ENCODE results near the gene USP54.

Gene USP54

DNA sequence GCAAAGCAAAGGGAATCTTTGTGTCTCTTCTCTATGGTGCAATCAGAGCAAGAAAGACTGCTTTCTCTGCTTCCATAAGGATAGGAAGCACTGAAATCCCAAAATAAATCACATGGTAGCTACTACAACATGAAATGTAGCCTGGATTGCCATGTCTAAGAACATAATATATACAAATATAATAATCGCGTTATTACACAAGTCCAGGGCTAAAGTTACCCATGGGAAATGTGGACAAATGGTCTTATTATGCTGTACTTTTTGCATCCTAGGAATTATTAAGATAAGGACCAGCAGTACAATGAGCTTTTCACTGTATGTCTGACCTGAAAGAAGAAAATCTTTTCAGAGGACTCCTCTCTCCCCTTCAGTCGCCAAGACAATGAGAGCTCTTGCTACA is 71.8 kb downstream of the USP54 start:
- no peak for DNase-seq (ENCODE audit: low read depth in 2 of 2)

DNA sequence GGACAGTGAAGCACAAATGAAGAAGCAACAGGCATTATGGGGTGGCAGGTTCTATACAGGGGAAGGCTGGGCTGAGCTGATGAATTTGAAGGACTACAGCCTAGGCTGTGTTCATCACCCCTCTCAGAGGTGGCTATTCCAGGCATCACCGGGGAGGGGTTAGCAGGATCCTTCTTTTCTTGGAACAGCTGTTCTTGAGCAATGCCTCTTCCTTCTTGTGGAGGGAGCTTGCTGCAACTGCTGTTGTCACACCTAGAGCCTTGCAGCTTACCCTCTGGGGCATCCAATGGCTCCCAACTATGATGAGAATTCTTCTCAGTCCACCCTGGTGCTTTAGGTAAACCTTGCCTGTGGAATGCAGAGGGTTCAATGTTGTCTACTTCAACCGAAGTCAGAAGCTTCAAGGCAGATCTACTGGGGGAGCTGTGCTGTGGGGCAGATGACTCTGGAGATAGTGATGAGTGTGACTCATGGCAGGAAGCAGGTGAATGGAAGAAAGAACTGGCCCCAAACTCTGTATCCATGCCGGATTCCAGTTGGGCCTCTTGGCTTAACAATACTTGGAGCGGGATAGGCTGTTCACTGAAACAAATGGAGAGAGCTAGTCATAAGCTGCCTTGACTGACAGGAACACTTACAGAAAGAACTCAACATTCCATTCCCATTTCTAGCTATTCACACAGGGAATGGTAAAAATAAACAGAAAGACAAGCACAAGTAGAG is 73.8 kb downstream of the USP54 start:
- no peak for DNase-seq (ENCODE audit: low read depth in 2 of 2)

DNA sequence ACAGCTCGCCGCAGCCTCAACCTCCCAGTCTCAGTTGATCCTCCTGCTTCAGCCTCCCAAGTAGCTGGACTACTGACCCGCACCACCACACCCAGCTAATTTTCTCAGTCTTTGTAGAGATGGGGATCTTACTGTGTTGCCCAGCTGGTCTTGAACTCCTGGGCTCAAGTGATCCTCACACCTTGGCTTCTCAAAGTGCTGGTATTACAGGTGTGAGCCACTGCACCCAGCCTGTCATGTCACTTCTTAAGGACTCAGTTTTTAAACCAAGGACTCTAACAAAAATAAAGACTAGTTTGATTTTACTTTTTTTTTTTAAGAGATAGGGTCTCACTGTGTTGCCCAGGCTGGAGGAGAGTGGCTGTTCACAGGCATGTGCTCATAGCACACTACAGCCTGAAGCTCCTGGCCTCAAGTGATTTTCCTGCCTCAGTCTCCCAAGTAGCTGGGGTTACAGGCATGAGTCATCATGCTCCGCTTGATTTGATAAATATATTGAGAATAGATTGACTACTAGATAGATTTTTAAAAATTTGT is 78.9 kb downstream of the USP54 start:
- no peak for DNase-seq (ENCODE audit: low read depth in 2 of 2)

DNA sequence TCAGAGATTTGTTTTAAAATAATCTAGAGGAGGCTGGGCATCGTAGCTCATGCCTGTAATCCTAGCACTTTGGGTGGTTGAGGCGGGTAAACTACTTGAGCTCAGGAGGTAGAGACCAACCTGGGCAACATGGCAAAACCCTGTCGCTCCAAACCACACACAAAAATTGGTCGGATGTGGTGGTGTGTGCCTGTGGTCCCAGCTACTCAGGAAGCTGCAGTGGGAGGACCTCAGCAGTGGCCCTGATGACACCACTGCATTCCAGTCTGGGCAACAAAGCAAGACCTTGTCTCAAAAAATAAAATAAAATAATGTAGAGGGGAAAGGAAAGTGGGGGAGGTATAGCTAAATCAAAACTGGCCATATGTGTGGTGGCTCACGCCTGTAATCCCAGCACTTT is 81.4 kb downstream of the USP54 start:
- no peak for DNase-seq (ENCODE audit: low read depth in 2 of 2)

DNA sequence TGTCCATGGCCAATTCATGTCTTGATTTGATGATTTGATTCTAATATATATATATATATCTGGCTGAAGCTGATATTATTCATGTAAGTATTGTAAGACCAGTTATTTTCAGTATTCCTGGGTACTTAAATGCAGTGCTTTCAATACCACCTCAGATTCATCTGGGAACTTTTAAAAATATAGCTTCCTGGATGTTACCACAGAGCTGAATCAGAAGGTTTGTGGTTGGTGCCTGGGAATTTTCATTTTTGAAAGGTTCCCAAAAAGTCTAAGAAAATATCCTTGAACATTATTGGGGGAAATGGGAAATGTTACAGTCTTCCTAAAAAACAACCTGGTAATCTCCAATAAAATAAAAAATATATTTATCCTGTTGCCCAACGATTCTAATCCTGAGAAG is 84.7 kb downstream of the USP54 start:
- DNase-seq (ENCODE audit: low read depth in 2 of 2), result no peak

DNA sequence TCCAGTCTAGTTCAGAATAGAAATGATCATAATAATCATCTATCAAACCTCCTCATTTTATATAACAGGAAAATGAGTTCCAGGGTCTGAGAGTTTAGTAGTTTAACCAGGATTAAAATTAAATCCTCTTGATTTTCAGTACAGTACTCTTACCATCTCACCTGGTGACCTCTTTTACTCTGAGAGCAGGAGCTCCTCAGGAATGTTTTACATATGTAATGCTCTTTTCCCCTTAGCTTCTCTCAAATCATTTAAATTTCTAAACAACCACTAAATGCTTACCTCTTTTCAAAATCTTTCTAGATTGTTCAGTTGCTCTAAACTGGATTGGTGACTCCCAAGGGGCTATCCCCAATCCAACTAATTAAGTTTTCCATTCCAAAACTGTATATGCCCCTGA is 85.1 kb downstream of the USP54 start:
- no peak for DNase-seq (ENCODE audit: low read depth in 2 of 2)

DNA sequence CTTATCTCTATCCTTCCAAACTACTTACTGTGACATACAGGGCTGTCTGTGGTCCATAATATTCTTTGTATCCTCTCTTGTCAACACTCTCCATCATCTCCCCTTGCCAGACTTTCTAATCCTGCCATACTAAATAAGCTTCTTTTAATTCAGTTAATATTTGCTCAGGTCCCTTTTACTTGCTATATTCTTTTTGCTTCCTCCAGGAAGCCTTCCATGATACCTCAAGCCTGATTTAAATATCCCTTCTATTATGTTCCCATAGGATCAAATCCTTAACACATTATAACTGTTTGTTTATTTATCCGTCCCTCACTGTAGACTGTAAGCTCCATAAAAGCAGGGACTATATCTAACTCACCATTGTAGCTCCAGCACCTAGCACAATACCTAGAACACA is 88.1 kb downstream of the USP54 start:
- no peak for DNase-seq (ENCODE audit: low read depth in 2 of 2)

DNA sequence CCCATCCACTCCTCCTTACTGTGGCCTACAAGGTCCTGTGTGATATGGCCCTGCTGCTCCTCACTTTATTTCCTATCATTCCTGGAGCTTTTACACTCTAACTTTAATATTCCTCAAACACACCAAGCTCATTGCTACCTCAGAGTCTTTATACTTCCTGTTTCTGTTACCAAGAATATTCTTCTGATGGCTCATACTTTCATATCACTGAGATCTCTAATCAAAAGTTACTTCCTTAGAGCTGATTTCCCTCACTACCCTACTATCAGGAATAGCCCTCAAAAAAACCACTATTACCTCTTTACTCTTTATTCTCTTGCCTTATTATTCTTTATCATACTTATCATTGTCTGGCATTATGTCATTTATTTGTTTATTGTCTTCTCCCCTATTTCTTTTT is 89.5 kb downstream of the USP54 start:
- no peak for DNase-seq (ENCODE audit: low read depth in 2 of 2)

DNA sequence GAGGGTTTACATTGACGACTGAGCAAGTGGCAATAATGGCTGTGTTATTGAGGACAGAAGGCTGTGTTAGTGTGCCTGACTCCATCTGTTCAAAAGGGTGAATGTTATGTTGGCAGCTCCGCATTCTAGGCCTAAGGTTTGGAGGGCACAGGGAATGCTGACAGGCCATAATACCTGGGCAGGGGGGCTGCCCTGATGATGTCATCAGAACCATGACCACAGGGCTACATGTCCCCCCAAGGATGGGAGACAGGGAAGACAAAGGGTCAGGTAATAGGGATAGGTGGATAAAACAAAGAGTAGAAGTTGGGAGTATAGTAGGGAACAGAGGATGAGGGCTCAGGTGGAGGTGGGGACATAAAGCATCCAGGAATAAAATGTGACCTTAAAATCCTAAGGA is 93.5 kb downstream of the USP54 start:
- DNase-seq (ENCODE audit: low read depth in 2 of 2), result no peak

DNA sequence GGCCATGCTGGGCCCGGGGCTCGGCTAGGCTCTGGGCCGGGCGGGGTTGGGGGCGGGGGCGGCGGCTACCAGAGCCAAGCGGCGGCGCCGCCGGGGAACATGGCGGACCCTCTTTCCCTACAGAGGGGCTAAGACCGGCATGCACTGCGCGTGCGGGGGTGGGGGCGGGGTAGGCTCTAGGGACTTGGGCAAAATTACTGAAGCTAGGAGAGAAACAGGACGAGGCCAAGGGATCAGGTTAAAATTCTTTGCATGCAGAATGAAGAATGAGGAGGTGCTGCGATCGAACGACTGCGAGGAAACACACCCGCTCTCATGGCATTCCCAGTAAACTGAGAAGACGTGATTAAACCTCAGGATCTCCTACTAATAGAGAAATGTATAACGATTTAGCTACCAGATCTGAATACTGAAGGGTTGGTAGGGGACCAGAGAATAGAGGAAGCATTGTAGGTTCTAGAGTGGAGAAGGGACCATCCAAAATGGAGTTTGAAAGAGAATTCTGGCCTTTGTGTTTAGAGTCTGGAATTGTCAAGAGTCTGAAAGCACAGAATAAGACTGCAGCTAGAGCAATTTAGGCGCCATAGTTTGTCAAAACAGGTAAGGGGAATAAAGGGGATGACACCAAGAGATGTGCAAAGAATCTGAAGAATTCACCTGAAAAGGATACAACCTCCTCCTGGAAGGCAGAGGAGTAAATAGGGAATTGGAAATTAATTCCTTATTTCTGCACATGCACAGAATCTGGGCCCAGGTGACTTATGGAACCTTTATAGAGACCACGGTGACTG is 95.1 kb downstream of the USP54 start, which contains the start of gene PPP3CB:
TSS of gene PPP3CB (minus strand) at position 141 of the 791 bp plus-strand sequence. CDS start at position 6, 135 bp downstream.
- DNase-seq (ENCODE audit: low read depth in 2 of 2), result peak; percentile 94

DNA sequence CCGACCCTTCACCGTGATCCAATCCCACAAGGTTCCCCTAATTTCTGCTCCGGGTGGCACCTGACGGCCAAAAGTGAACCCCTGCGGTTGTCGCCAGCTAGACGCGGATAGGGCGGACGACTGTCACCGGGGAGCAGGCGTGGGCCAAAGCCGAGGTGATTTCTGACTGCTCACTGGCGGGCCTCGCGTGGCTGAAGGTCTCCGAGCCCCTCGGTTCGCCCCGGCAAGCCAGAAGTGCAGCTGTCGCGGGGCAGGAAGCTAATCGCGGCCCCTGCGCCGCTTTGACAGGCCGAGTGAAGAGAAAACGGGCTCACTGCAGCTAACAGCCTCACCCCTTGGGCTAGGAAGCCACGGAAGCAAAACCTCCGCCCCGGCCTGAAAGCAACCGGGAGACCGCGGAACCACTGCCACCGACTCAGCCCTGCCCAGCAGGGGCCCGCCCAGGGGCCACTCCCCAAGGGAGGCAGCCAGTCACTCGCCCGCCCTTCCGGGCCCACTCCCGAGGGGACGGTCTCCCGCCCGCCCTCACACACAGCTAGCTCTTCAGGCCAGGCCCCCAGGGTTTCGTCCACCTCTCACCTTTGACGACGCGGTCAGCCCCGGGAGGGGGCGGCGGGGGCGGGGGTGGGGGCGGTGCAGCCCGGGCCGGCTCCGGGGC is 95.8 kb downstream of the USP54 start:
- peak; percentile 44 to 52 for DNase-seq (ENCODE audit: low read depth in 2 of 2)

DNA sequence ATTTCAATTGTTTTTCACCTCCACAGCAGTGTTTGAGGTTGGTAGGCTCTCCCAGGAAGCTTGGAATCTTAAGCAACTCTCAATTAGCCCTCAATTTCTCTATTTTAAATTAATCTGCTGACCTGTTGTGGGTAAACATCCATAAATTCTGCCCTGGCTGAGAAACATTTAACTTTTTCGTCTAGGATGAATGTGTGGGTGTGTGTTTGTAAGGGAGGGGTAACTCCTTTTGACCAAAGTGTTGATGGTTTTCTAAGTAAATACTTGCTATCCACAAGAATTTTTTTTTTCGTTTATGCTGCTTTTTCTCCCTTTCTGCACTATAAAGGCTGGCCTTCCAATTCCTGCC is 96.3 kb downstream of the USP54 start:
- DNase-seq (ENCODE audit: low read depth in 2 of 2), result no peak

DNA sequence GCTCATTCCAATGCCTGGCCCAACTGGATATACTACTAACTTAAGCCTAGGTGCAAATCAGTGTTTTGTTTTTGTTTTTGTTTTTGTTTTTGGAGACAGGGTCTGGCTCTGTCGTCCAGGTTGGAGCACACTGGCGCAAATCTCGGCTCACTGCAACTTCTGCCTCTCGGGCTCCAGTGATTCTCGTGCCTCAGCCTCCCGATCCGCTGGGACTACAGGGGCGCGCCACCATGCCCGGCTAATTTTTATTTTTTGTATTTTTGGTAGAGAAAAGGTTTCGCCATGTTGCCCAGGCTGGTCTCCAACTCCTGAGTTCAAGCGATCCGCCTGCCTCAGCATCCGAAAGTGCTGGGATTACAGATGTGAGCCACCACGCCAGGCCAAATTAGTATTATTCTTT is 96.9 kb downstream of the USP54 start:
- DNase-seq (ENCODE audit: low read depth in 2 of 2), result no peak

DNA sequence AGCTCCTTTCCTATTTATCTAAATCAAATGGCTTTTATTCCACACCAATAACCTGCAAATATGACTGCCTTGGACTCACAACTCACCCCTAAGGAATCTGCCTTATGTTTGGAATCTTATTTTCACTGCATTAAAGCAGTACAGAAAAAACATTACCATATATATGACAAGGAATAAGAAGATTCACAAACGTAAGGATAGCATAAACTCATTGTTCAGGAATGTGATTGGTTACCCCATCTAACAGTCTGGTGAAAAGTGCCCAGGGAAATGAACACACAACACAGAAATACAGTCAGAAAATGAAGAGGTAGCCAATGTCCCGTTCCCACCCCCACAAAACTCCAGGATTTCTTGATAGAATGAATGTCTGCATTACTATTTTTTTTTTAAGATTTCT is 97.4 kb downstream of the USP54 start:
- peak; percentile 80 to 83 for DNase-seq (ENCODE audit: low read depth in 2 of 2)

DNA sequence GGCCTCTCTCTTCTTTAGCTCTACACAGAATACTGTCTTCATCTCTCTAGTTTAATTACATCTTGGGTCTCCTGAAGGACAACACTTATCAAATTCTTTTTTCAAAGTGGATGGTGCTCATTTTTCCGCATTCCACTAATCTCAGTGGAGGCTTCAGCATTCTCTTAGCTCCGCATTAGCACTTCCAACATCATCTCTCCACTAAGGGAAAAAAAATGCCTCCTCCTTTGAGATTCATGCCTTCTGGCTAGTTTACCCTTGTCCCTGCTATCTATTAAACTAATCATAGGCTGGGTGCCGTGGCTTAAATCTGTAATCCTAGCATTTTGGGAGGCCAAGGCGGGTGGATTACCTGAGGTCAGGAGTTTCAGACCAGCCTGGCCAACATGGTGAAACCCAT is 104.5 kb downstream of the USP54 start:
- no peak for DNase-seq (ENCODE audit: low read depth in 2 of 2)

DNA sequence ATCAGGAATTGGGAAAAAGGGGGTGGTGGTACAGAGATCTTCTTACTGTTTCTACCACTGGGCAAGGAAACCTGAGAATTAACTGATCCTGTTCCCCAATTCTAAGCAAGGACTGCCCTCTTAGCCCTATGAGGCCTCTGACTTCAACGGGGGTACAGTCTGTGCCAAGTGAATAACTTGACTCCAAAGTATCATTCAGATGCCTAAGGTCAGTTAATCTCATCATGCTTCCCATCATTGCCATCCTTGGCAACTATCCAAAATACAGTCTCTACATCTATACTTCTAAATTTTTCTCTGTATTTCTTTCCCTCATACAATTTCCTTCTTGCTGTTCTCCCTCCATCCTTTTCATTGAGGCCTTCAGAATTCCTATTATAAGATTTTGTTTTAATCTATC is 105.8 kb downstream of the USP54 start:
- DNase-seq (ENCODE audit: low read depth in 2 of 2), result no peak

DNA sequence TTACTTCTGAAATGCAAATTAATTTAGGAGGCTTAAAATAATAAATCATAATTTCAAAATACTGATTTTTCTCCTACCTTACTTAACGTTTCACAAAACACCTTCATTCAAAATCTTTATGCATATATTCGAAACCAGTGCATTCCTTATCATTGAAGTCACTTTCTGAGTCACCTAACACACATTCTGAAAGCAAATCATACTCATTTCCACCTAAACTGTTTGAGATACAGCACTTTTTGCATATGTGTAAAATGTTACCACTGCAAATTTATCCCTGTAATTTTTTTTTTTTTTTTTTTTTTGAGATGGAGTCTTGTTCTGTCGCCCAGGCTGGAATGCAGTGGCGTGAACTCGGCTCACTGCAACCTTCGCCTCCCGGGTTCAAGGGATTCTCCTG is 111.0 kb downstream of the USP54 start:
- DNase-seq (ENCODE audit: low read depth in 2 of 2), result peak; percentile 14 to 16

DNA sequence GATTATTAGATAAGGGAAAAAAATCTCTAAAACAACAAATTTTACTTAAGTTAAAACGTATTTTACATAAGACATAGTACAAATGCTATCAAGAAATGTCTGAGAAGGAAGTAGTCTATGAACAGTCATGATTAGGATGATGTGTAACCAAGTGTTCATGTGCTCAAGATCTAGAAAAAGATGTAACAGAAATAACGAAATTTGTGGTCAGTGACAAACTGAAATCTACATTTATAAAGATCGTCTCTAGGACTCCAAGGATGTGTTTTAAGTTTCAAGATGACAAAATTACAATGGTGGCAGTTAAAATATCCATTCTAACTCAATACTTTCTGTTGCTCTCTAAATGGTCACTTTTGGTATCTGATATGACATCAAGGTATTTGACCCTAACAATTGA is 112.5 kb downstream of the USP54 start:
- DNase-seq (ENCODE audit: low read depth in 2 of 2), result no peak

DNA sequence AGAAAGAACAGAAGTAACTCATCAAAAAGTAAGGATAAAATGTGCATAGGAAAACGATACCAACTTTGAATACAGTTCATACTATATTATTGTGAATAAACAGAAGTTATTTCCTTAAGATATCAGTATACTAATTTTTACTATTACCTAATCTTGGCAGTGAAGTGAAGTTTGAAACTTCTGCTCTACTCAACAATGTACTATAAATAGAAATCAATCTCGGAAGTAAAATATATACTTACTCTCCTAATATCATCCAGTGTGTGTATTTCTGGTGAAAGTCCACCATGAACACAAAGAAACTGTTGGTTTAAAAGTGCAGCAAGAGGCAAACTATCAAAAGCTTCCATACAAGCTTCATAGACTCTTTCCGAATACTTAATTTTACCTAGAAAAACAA is 119.9 kb downstream of the USP54 start:
- no peak for DNase-seq (ENCODE audit: low read depth in 2 of 2)

DNA sequence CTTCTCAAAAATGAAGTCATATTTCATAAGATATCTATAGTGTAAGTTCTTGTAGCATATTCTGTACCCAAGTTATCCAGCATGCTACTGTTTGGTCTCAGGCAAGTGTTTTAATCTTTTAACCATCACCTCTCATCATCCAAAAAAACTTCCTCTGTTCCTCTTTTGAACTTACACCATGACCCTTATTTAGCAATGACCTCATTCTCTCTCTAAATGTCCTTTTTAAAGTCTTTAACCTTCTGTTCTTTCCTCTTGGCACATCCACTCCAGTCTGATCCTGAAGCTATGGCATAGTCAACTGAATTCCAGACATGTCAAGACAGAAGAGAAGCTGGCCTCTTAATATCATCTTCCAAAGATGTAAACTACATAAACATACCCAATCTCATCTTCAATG is 121.6 kb downstream of the USP54 start:
- no peak for DNase-seq (ENCODE audit: low read depth in 2 of 2)

DNA sequence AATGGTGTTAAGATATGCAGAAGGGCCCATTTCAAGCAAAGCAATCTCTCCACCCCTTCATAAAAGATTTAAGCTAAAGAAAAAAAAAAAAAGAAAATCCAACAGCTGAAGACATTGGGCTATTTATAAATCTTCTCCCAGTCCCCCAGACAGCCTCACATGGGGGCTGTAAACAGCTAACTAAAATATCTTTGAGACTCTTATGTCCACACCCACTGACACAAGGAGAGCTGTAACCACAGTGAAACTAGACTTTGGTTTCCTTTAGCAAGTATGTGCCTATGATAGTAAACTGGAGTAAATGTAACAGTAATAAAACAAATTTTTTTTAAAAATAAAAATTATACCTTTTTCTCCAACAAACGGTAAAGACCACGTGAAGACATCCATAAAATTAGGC is 123.9 kb downstream of the USP54 start:
- no peak for DNase-seq (ENCODE audit: low read depth in 2 of 2)

DNA sequence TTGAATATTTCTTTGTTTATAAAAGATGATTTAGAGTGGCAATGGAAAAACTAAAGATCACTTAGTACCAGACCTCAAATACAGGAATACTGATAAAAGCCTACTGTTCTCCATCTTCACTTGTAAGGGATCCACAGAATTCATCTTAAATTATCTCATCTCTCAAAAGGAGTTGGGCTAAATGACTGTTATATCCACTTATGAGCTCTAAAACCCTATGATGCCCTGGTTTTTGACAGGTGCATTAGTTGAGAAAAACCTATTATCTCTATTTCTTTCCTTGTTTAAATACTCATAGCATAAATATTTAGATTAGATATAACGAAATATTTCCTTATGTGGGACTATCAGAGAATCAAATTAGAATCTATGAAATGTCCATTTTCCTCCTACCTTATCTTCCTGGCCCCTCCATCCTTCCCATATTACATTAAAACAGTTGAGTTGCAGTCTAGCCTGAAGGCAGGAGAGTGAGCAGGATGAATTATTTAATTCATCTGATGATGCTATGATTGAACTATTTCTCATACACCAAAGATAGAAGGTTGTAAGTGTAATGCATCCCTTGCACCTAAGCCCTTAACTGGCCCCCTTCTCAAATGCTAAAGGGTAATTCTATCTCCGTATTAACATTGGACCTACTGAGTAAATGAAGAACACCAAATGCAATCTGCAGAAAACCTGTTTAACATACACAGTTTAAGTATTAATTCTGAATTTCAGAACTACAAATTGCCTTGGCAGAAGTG is 125.0 kb downstream of the USP54 start:
- DNase-seq (ENCODE audit: low read depth in 2 of 2), result no peak

All from fibroblast of skin of left biceps (primary cell).